Left renal pelvis (tissue), 4 donors: ENCODE measurements around the gene DGUOK. TPM values are rescaled to one million over a fixed set of nuclear protein-coding genes. Genes with fewer than 3 reads are reported as not detected.

Experiments
- DNase-seq, 4 donors: peaks; one replicate each; pipeline ENCODE4 v3.0.0-alpha.2; 2013; ENCODE audit warnings: low read depth in 4 of 4, low spot score in 3 of 4
- polyA plus RNA-seq, 4 donors: library from polyadenylated mRNA; unstranded; fragments of 120-200 nt; gene quantifications; one replicate each; pipeline ENCODE4 v1.2.1, GENCODE V29; 2013; ENCODE audit not compliant: insufficient read length in 4 of 4

DGUOK gene
- polyA plus RNA-seq, 4 donors: 65.3 to 67.3 (median 66.6) TPM

GRCh38 chr2:73993778-73994177 is 67.1 kb downstream of the DGUOK start:
- no peak for DNase-seq

- DNase-seq: no peak
Measured at GRCh38 chr2:73994178-73994831, 67.6 kb downstream of the DGUOK start.

GRCh38 chr2:73995810-73996209 is 69.1 kb downstream of the DGUOK start:
- no peak for DNase-seq

- DNase-seq: no peak
Measured at GRCh38 chr2:73997813-73998212, 71.1 kb downstream of the DGUOK start.

GRCh38 chr2:73998451-73998850 is 71.8 kb downstream of the DGUOK start:
- no peak for DNase-seq

- no peak for DNase-seq
Measured at GRCh38 chr2:73998933-73999332, 72.3 kb downstream of the DGUOK start.

GRCh38 chr2:73999881-74000597 is 73.4 kb downstream of the DGUOK start:
- DNase-seq: peak in 1 of 4 donors; percentile 69

GRCh38 chr2:74000666-74001065 is 74.0 kb downstream of the DGUOK start:
- no peak for DNase-seq

- DNase-seq: no peak
Measured at GRCh38 chr2:74001121-74001520, 74.4 kb downstream of the DGUOK start.

- no peak for DNase-seq
Measured at GRCh38 chr2:74001781-74002504, 75.3 kb downstream of the DGUOK start.

GRCh38 chr2:74002505-74003421 is 76.1 kb downstream of the DGUOK start:
- peak in 1 of 4 donors; percentile 64 for DNase-seq

- no peak for DNase-seq
Measured at GRCh38 chr2:74003494-74004211, 77.0 kb downstream of the DGUOK start.

- DNase-seq: no peak
Measured at GRCh38 chr2:74004212-74005182, 77.8 kb downstream of the DGUOK start.

GRCh38 chr2:74005786-74006185 is 79.1 kb downstream of the DGUOK start:
- no peak for DNase-seq

GRCh38 chr2:74006459-74006858 is 79.8 kb downstream of the DGUOK start:
- DNase-seq: no peak

GRCh38 chr2:74007121-74007520 is 80.4 kb downstream of the DGUOK start:
- no peak for DNase-seq

- no peak for DNase-seq
Measured at GRCh38 chr2:74007711-74008110, 81.0 kb downstream of the DGUOK start.
